Measurements from ENCODE around the gene SNX17. TPM values are rescaled to one million over a fixed set of nuclear protein-coding genes. Genes with fewer than 3 reads are reported as not detected.
"Not testable (repeated sequence)": the region's sequence is repeated elsewhere in the genome, so short reads cannot be mapped to it uniquely, and the experiment has no call there.

SNX17 gene
- total RNA-seq, 1 donor from 2014 or later: 124 TPM

- no peak for TF ChIP-seq CTCF (IDR thresholded peaks at IDR 0.05)
- Mint-ChIP-seq H3K4me3 (ENCODE audit: unreplicated experiment) (no peak overlapping the region), H3K27ac (ENCODE audit: unreplicated experiment) (no peak overlapping the region), H3K27me3 (ENCODE audit: unreplicated experiment) (no peaks in the 10 kb centered on the region), H3K4me1 (ENCODE audit: unreplicated experiment) (peaks cover 19% of the 10 kb centered on the region), H3K36me3 (ENCODE audit: unreplicated experiment) (peaks cover 13% of the 10 kb centered on the region), H3K9me3 (ENCODE audit: unreplicated experiment) (no peaks in the 10 kb centered on the region)
- no peak for DNase-seq (ENCODE audit: extremely low spot score, unreplicated experiment)
These were observed 20.2 kb upstream of the SNX17 start for GRCh38 chr2:27350106-27350693.

- Mint-ChIP-seq H3K36me3 (ENCODE audit: unreplicated experiment) (peaks cover 13% of the 10 kb centered on the region), H3K4me3 (ENCODE audit: unreplicated experiment) (no peak overlapping the region), H3K4me1 (ENCODE audit: unreplicated experiment) (peaks cover 30% of the 10 kb centered on the region), H3K27me3 (ENCODE audit: unreplicated experiment) (no peaks in the 10 kb centered on the region), H3K9me3 (ENCODE audit: unreplicated experiment) (no peaks in the 10 kb centered on the region), H3K27ac (ENCODE audit: unreplicated experiment) (no peak overlapping the region)
- no peak for DNase-seq (ENCODE audit: extremely low spot score, unreplicated experiment)
- no peak for TF ChIP-seq CTCF (IDR thresholded peaks at IDR 0.05)
These were observed 18.4 kb upstream of the SNX17 start for GRCh38 chr2:27351802-27352598.

- H3K9me3 Mint-ChIP-seq (ENCODE audit: unreplicated experiment); H3K36me3 Mint-ChIP-seq (ENCODE audit: unreplicated experiment); H3K27ac Mint-ChIP-seq (ENCODE audit: unreplicated experiment); H3K4me3 Mint-ChIP-seq (ENCODE audit: unreplicated experiment); DNase-seq (ENCODE audit: extremely low spot score, unreplicated experiment); H3K27me3 Mint-ChIP-seq (ENCODE audit: unreplicated experiment): not testable (repeated sequence)
- peaks cover 37% of the 10 kb centered on the region for H3K4me1 Mint-ChIP-seq (ENCODE audit: unreplicated experiment)
These were observed 17.0 kb upstream of the SNX17 start for GRCh38 chr2:27353386-27353761.

GRCh38 chr2:27353762-27354596 is 16.4 kb upstream of the SNX17 start:
- peaks cover 40% of the 10 kb centered on the region for H3K4me1 Mint-ChIP-seq (ENCODE audit: unreplicated experiment)
- peak overlapping the region; percentile 46 for H3K27ac Mint-ChIP-seq (ENCODE audit: unreplicated experiment)
- H3K27me3 Mint-ChIP-seq (ENCODE audit: unreplicated experiment): no peaks in the 10 kb centered on the region
- peak overlapping the region; percentile 38 for H3K4me3 Mint-ChIP-seq (ENCODE audit: unreplicated experiment)
- H3K9me3 Mint-ChIP-seq (ENCODE audit: unreplicated experiment): no peaks in the 10 kb centered on the region
- H3K36me3 Mint-ChIP-seq (ENCODE audit: unreplicated experiment): peaks cover 7% of the 10 kb centered on the region
- no peak for DNase-seq (ENCODE audit: extremely low spot score, unreplicated experiment)
- TF ChIP-seq CTCF (IDR thresholded peaks at IDR 0.05): no peak

GRCh38 chr2:27354597-27354927 is 15.9 kb upstream of the SNX17 start:
- no peak for DNase-seq (ENCODE audit: extremely low spot score, unreplicated experiment)
- Mint-ChIP-seq H3K36me3 (ENCODE audit: unreplicated experiment) (peaks cover 7% of the 10 kb centered on the region), H3K9me3 (ENCODE audit: unreplicated experiment) (no peaks in the 10 kb centered on the region), H3K27me3 (ENCODE audit: unreplicated experiment) (no peaks in the 10 kb centered on the region), H3K27ac (ENCODE audit: unreplicated experiment) (peak overlapping the region; percentile 46), H3K4me3 (ENCODE audit: unreplicated experiment) (peak overlapping the region; percentile 38), H3K4me1 (ENCODE audit: unreplicated experiment) (peaks cover 40% of the 10 kb centered on the region)
- TF ChIP-seq CTCF (IDR thresholded peaks at IDR 0.05): no peak

Data from osteocyte (in vitro differentiated cells).